Keratinocyte (primary cell): Measurements from ENCODE around the gene TUBB.

ENCODE experiments used
- CTCF ChIP-seq, 3 experiments: IDR thresholded peaks in 1 of 3; conservative IDR thresholded peaks in 1 of 3; optimal IDR thresholded peaks in 1 of 3; 2 replicates in 2 of 3; 3 replicates in 1 of 3; pipeline versions ENCODE3 to v1.5.1; 2011; ENCODE audit warnings: low read length in 3 of 3, mild to moderate bottlenecking in 3 of 3, moderate library complexity in 2 of 3, control low read depth in 1 of 3, inconsistent platforms in 1 of 3; ENCODE audit not compliant: insufficient read depth in 2 of 3; ENCODE audit errors: extremely low read depth in 1 of 3
- EZH2 ChIP-seq: IDR thresholded peaks from one replicate; pipeline ENCODE4 v1.6.1; 2012; ENCODE audit warnings: inconsistent platforms, mild to moderate bottlenecking, low read length, moderate library complexity

DNA sequence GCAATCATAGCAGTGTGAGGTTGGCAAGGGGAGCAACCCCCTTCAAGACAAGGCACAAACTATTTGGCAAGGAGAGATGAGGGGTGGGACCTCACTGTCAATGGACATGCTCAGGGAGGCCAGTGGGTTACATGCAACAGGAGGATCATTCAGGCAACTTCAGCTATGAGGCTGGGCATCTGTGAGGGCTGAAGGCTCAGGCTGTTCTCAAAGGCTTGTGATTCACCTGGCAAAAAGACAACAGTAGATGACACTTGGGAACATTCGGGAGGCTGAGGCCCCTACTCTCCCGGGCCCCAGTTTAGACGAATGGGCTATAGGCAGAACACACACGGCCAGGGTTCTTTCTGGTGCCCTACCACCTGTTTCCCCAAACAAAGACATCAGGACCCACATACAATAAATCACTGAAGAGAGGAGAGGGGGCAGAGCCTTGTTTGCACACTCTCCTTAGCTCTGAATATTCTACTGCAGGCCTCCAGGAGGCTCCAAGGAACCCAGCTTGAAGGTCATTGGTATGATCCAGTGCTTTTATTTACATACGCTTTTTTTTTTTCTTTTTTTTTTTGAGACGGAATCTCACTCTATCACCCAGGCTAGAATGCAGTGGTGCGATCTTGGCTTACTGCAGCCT, 7.9 kb downstream of the TUBB start:
- no peak for TF ChIP-seq CTCF (optimal IDR thresholded peaks at IDR 0.05 in 1 of 3, IDR thresholded peaks at IDR 0.05 in 1 of 3, conservative IDR thresholded peaks at IDR 0.05 in 1 of 3; ENCODE audit: extremely low read depth in 1 of 3, insufficient read depth in 2 of 3, low read length in 3 of 3)
- no peak for TF ChIP-seq EZH2
